IgD-negative memory B cell (primary cell): ENCODE data around the gene GMEB2. TPM values are rescaled to one million over a fixed set of nuclear protein-coding genes. Genes with fewer than 3 reads are reported as not detected.
"Not testable (repeated sequence)": the region's sequence is repeated elsewhere in the genome, so short reads cannot be mapped to it uniquely, and the experiment has no call there.

ENCODE experiments used
- H3K27ac Mint-ChIP-seq, 3 donors: one replicate each; pipeline ENCODE4 v1.8.0; 2020 to 2022; ENCODE audit warnings: mild to moderate bottlenecking in 3 of 3, mixed read lengths in 3 of 3, moderate library complexity in 1 of 3
- H3K27me3 Mint-ChIP-seq: one replicate; pipeline ENCODE4 v1.8.0; 2021; ENCODE audit warnings: mixed read lengths
- H3K36me3 Mint-ChIP-seq: one replicate; pipeline ENCODE4 v1.8.0; 2020; ENCODE audit warnings: mild to moderate bottlenecking, mixed read lengths
- H3K4me1 Mint-ChIP-seq, 3 donors: one replicate each; pipeline ENCODE4 v1.8.0; 2020 to 2022; ENCODE audit warnings: mixed read lengths in 3 of 3, mild to moderate bottlenecking in 1 of 3
- H3K4me3 Mint-ChIP-seq, 4 donors: one replicate each; pipeline ENCODE4 v1.8.0; 2020 to 2022; ENCODE audit warnings: mild to moderate bottlenecking in 4 of 4, mixed read lengths in 4 of 4, moderate library complexity in 3 of 4
- H3K9me3 Mint-ChIP-seq, 3 donors: one replicate each; pipeline ENCODE4 v1.8.0; 2020 to 2021; ENCODE audit warnings: mixed read lengths in 3 of 3, mild to moderate bottlenecking in 1 of 3
- polyA plus RNA-seq: library from polyadenylated mRNA; unstranded; fragments of 300-500 nt; fragmentation: Illumina TruSeq; gene quantifications from one replicate; pipeline ENCODE4 v1.2.3, GENCODE V29; 2021

GMEB2 gene
- polyA plus RNA-seq, result 10.6 TPM

GRCh38 chr20:63626424-63627128 lies at the start of gene GMEB2:
Gene GMEB2 (minus strand): TSS chr20:63627101. CDS start chr20:63619397, 7,704 bp downstream.
- peaks cover 20 to 28% (median 26%) of the 10 kb centered on the region in 3 donors for H3K4me1 Mint-ChIP-seq
- H3K27ac Mint-ChIP-seq, result peak within 1 kb of the TSS; percentile 94 to 97 (median 95)

GRCh38 chr20:63675681-63676368 lies 48.9 kb upstream of the GMEB2 start:
- Mint-ChIP-seq H3K27me3 (no peaks in the 10 kb centered on the region), H3K4me1 (peaks cover 0 to 2% (median 0%) of the 10 kb centered on the region in 3 donors), H3K4me3 (no peak overlapping the region), H3K36me3 (peaks cover 5% of the 10 kb centered on the region), H3K9me3 (no peaks in the 10 kb centered on the region), H3K27ac (no peak overlapping the region)

More at GRCh38 chr20:63626424-63627128, at the start of gene GMEB2:
- peaks cover 9% of the 10 kb centered on the region for H3K36me3 Mint-ChIP-seq
- H3K9me3 Mint-ChIP-seq, result no peaks in the 10 kb centered on the region
- H3K27me3 Mint-ChIP-seq, result no peaks in the 10 kb centered on the region
- peak within 1 kb of the TSS; percentile 91 to 98 (median 96) for H3K4me3 Mint-ChIP-seq

- H3K27ac Mint-ChIP-seq, result peak overlapping the region in 1 of 3 donors; percentile 25
- peaks cover 0 to 2% (median 0%) of the 10 kb centered on the region in 3 donors for H3K4me1 Mint-ChIP-seq
- H3K27me3 Mint-ChIP-seq, result no peaks in the 10 kb centered on the region
- H3K9me3 Mint-ChIP-seq, result no peaks in the 10 kb centered on the region
- peaks cover 5% of the 10 kb centered on the region for H3K36me3 Mint-ChIP-seq
- H3K4me3 Mint-ChIP-seq, result no peak overlapping the region
Measured at GRCh38 chr20:63673951-63674350, 47.0 kb upstream of the GMEB2 start.

GRCh38 chr20:63672666-63673065 lies 45.8 kb upstream of the GMEB2 start:
- Mint-ChIP-seq H3K36me3 (peaks cover 7% of the 10 kb centered on the region), H3K27ac (peak overlapping the region in 1 of 3 donors; percentile 80), H3K4me1 (peaks cover 0 to 5% (median 0%) of the 10 kb centered on the region in 3 donors), H3K27me3 (no peaks in the 10 kb centered on the region), H3K4me3 (no peak overlapping the region), H3K9me3 (no peaks in the 10 kb centered on the region)

- not testable (repeated sequence) for H3K36me3 Mint-ChIP-seq, H3K4me3 Mint-ChIP-seq, H3K27me3 Mint-ChIP-seq, H3K4me1 Mint-ChIP-seq, H3K9me3 Mint-ChIP-seq, H3K27ac Mint-ChIP-seq
Measured at GRCh38 chr20:63671695-63672094, 44.8 kb upstream of the GMEB2 start.

- Mint-ChIP-seq H3K27ac (no peak overlapping the region), H3K27me3 (no peaks in the 10 kb centered on the region), H3K4me1 (peaks cover 0 to 3% (median 0%) of the 10 kb centered on the region in 3 donors), H3K4me3 (no peak overlapping the region), H3K36me3 (peaks cover 5% of the 10 kb centered on the region), H3K9me3 (no peaks in the 10 kb centered on the region)
Measured at GRCh38 chr20:63668351-63668750, 41.5 kb upstream of the GMEB2 start.

GRCh38 chr20:63667858-63668257 lies 41.0 kb upstream of the GMEB2 start:
- Mint-ChIP-seq H3K36me3 (peaks cover 5% of the 10 kb centered on the region), H3K27ac (no peak overlapping the region), H3K27me3 (no peaks in the 10 kb centered on the region), H3K4me1 (peaks cover 0 to 3% (median 0%) of the 10 kb centered on the region in 3 donors), H3K9me3 (no peaks in the 10 kb centered on the region), H3K4me3 (no peak overlapping the region)

GRCh38 chr20:63665708-63666107 lies 38.8 kb upstream of the GMEB2 start:
- no peak overlapping the region for H3K27ac Mint-ChIP-seq
- H3K4me3 Mint-ChIP-seq, result no peak overlapping the region
- H3K9me3 Mint-ChIP-seq, result no peaks in the 10 kb centered on the region

GRCh38 chr20:63664861-63665594 lies 38.1 kb upstream of the GMEB2 start:
- Mint-ChIP-seq H3K4me1 (peaks cover 0 to 3% (median 0%) of the 10 kb centered on the region in 3 donors), H3K9me3 (no peaks in the 10 kb centered on the region), H3K36me3 (peaks cover 4% of the 10 kb centered on the region), H3K4me3 (peak overlapping the region in 1 of 4 donors; percentile 52), H3K27ac (no peak overlapping the region), H3K27me3 (no peaks in the 10 kb centered on the region)

More at GRCh38 chr20:63665708-63666107, 38.8 kb upstream of the GMEB2 start:
- Mint-ChIP-seq H3K27me3 (no peaks in the 10 kb centered on the region), H3K36me3 (peaks cover 4% of the 10 kb centered on the region), H3K4me1 (peaks cover 0 to 3% (median 0%) of the 10 kb centered on the region in 3 donors)

GRCh38 chr20:63664143-63664851 lies 37.4 kb upstream of the GMEB2 start:
- no peaks in the 10 kb centered on the region for H3K9me3 Mint-ChIP-seq
- peaks cover 4% of the 10 kb centered on the region for H3K36me3 Mint-ChIP-seq
- no peak overlapping the region for H3K27ac Mint-ChIP-seq
- H3K4me3 Mint-ChIP-seq, result no peak overlapping the region
- peaks cover 0 to 5% (median 3%) of the 10 kb centered on the region in 3 donors for H3K4me1 Mint-ChIP-seq
- H3K27me3 Mint-ChIP-seq, result no peaks in the 10 kb centered on the region

- H3K27me3 Mint-ChIP-seq, result no peaks in the 10 kb centered on the region
- no peaks in the 10 kb centered on the region for H3K9me3 Mint-ChIP-seq
- no peak overlapping the region for H3K4me3 Mint-ChIP-seq
- peaks cover 2 to 10% (median 4%) of the 10 kb centered on the region in 3 donors for H3K4me1 Mint-ChIP-seq
- H3K36me3 Mint-ChIP-seq, result peaks cover 5% of the 10 kb centered on the region
- H3K27ac Mint-ChIP-seq, result no peak overlapping the region
Measured at GRCh38 chr20:63663332-63664066, 36.6 kb upstream of the GMEB2 start.

GRCh38 chr20:63662813-63663189 lies 35.9 kb upstream of the GMEB2 start:
- H3K27me3 Mint-ChIP-seq, result no peaks in the 10 kb centered on the region
- peak overlapping the region in 1 of 3 donors; percentile 77 for H3K27ac Mint-ChIP-seq
- H3K36me3 Mint-ChIP-seq, result peaks cover 3% of the 10 kb centered on the region
- H3K4me3 Mint-ChIP-seq, result no peak overlapping the region
- no peaks in the 10 kb centered on the region for H3K9me3 Mint-ChIP-seq
- peaks cover 5 to 14% (median 9%) of the 10 kb centered on the region in 3 donors for H3K4me1 Mint-ChIP-seq

GRCh38 chr20:63661959-63662812 lies 35.3 kb upstream of the GMEB2 start:
- peak overlapping the region in 1 of 4 donors; percentile 72 for H3K4me3 Mint-ChIP-seq
- H3K36me3 Mint-ChIP-seq, result peaks cover 3% of the 10 kb centered on the region
- H3K9me3 Mint-ChIP-seq, result no peaks in the 10 kb centered on the region
- peaks cover 5 to 15% (median 9%) of the 10 kb centered on the region in 3 donors for H3K4me1 Mint-ChIP-seq
- H3K27ac Mint-ChIP-seq, result peak overlapping the region in 1 of 3 donors; percentile 77
- H3K27me3 Mint-ChIP-seq, result no peaks in the 10 kb centered on the region
